Middle frontal gyrus (tissue), 1 donor: Measurements from ENCODE around the gene RNF144B.

Source experiments
- DNase-seq: peaks from one replicate; pipeline ENCODE4 v3.0.0-alpha.2; 2015; ENCODE audit warnings: low spot score; ENCODE audit errors: extremely low spot score

RNF144B gene

GRCh38 chr6:18507561-18507960 lies 120.4 kb downstream of the RNF144B start:
- DNase-seq: no peak

DNA sequence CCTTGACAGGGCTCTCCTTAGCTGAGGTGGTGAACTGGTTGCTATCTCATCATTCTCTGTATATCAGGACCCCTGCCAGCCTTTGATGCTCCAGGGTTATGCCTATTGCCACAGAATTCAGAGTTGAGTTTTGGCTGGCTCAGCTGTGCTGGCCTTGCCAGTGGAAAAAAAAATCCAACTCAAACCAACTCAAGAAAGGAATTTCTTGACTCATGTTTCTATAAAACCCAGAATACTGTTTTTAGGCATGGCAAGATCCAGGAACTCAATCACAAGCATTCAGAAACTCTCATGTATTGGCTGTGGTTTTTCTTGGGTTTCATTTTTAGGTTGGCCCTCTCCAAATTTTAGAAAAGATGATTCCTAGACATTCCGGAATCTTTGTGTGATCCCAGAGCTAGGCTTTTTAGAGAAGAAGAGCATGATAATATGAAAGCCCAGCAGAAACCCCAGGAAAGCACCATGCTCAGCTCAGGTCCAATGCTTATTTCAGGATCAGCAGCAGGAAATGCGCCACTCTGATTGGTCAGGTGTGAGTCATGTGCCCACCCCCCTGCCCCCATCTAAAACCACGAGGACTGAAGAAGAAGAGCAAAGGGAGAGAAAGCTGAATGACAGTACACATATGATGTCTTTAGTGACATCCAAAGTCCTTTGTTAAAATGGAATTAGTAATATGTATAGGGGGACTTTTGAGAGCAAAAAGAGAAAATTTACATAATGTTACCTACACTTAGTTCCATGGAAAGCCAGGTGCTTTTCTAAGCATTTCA lies 122.9 kb downstream of the RNF144B start:
- DNase-seq: no peak

DNA sequence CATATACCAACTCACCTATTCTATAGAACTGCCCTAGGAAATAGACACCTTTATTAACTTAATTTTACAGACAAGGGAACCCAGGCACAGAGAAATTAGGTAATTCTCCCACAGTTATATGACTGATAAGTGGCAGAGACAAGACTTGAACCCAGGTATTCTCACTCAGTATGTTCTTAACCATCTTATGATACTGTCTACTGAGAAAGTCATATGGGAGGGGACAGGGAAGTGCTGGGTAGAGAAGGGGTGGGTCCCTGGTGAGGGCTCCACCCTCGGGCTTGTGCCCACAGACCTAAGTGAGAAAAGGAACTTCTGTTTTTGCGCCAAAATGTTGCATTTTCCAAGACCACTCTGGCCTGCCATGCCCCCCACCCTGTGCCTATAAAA lies 123.5 kb downstream of the RNF144B start:
- DNase-seq: no peak

DNA sequence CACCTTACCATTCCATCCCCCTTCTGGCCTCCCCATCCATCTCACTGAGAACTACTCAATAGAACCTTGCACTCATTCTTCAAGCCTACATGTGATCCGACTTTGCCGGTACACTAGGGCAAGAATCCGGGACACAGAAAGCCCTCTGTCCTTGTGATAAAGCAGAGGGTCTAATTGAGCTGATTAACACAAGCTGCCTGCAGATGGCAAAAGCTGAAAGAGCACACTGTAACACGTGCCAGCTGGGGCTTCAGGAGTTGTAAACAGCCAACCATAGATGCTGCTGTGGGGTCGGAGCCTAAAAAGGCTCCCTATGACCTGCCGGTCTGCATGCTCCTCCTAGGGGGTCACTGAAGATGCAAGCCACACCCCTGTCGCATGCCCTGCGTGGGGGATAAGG lies 124.1 kb downstream of the RNF144B start:
- no peak for DNase-seq

GRCh38 chr6:18513253-18513798 lies 126.2 kb downstream of the RNF144B start:
- DNase-seq: no peak

- no peak for DNase-seq
Measured at GRCh38 chr6:18514180-18514579, 127.0 kb downstream of the RNF144B start.

DNA sequence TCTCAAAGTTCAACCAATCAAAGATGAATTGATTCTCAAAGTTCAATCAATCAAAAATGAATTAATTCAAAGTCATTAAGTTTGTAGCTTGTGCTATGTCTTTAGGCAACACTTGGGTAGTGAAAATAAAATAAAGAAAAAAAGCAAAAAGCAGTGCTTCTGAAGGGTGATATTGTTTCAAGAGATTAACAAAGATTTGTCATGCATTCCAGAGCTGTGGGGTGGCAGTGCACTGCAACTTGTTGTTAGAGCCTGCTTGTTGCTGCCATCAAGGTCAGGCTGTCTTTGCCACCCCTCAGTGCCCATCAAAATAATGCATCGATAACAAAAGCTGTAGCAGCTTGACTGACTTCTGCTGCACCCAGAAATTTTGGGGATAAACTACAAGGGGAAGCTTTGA lies 128.6 kb downstream of the RNF144B start:
- DNase-seq: no peak
